Lung (tissue), 12 donors: ENCODE results near the gene CLDN16. TPM values are rescaled to one million over a fixed set of nuclear protein-coding genes. Genes with fewer than 3 reads are reported as not detected.

Source experiments
- ATAC-seq: fragments of 200-7000 bp; cut with Tn5 transposase; one replicate; pipeline ENCODE4 v1.9.1; 2020; ENCODE audit warnings: moderate number of reproducible peaks; ENCODE audit not compliant: insufficient read depth, low FRiP score
- DNase-seq, 3 donors: peaks; one replicate each; pipeline ENCODE4 v3.0.0-alpha.2; 2013 to 2017
- H3K27ac ChIP-seq, 2 donors: one replicate each; pipeline ENCODE4 v1.5.1; 2013; ENCODE audit warnings: mild to moderate bottlenecking in 2 of 2, moderate library complexity in 2 of 2, control low read depth in 1 of 2, inconsistent platforms in 1 of 2, low read depth in 1 of 2, low read length in 1 of 2
- H3K27me3 ChIP-seq, 3 donors: one replicate each; pipeline ENCODE4 v1.5.1; 2013; ENCODE audit warnings: low read length in 2 of 3; ENCODE audit not compliant: control insufficient read depth in 3 of 3, insufficient read depth in 3 of 3
- H3K36me3 ChIP-seq, 4 donors: one replicate each; pipeline ENCODE4 v1.5.1; 2013; ENCODE audit warnings: low read length in 4 of 4, mild to moderate bottlenecking in 1 of 4, moderate library complexity in 1 of 4; ENCODE audit not compliant: control insufficient read depth in 4 of 4, insufficient read depth in 4 of 4
- H3K4me1 ChIP-seq, 5 donors: one replicate each; pipeline ENCODE4 v1.5.1; 2013; ENCODE audit warnings: low read length in 5 of 5, mild to moderate bottlenecking in 2 of 5, moderate library complexity in 1 of 5; ENCODE audit not compliant: control insufficient read depth in 5 of 5, insufficient read depth in 5 of 5
- H3K4me3 ChIP-seq: one replicate; pipeline ENCODE4 v1.5.1; 2013; ENCODE audit warnings: mild to moderate bottlenecking, control low read depth, moderate library complexity
- H3K9ac ChIP-seq, 2 donors: one replicate each; pipeline ENCODE4 v1.5.1; 2013; ENCODE audit warnings: low read length in 2 of 2, control low read depth in 1 of 2; ENCODE audit not compliant: insufficient read depth in 1 of 2
- H3K9me3 ChIP-seq, 4 donors: one replicate each; pipeline ENCODE4 v1.5.1; 2013; ENCODE audit warnings: low read length in 3 of 4, mild to moderate bottlenecking in 1 of 4, moderate library complexity in 1 of 4; ENCODE audit not compliant: control insufficient read depth in 4 of 4, insufficient read depth in 3 of 4
- WGBS, 2 donors: extraction: QIAGEN DNeasy Blood & Tissue Kit; methylation state at CpG; one replicate each; pipeline ENCODE4 v1.1.7; 2013; 5-methylcytosine and 5-hydroxymethylcytosine counted together
- polyA plus RNA-seq, 2 donors: library from polyadenylated mRNA; stranded (reverse); fragments of 200-250 nt; gene quantifications; one replicate each; pipeline ENCODE4 v1.2.1, GENCODE V29; 2013
- total RNA-seq, 2 donors: library from RNA; depleted of rRNA in 1 of 2; stranded (reverse); fragments of >200 nt in 1 of 2; gene quantifications; one replicate each; pipeline ENCODE4 v1.2.1, GENCODE V29; 2014 to 2021
- TF ChIP-seq, protein P1 (sequence below): IDR thresholded peaks from 2 replicates; pipeline ENCODE4 v1.5.1; 2012; ENCODE audit warnings: mild to moderate bottlenecking; ENCODE audit errors: control extremely low read depth, extremely low read depth
- donor health status: control.
- donor health status: control.
- donor health status: Bipolar disorder and iron deficiency.
- donor health status: healthy.
- donor health status: DM: yes; HTN: yes; CAD: no.

Gene CLDN16
- total and polyA plus RNA-seq, 4 donors: 0.16 to 2.0 (median 0.45) TPM

DNA sequence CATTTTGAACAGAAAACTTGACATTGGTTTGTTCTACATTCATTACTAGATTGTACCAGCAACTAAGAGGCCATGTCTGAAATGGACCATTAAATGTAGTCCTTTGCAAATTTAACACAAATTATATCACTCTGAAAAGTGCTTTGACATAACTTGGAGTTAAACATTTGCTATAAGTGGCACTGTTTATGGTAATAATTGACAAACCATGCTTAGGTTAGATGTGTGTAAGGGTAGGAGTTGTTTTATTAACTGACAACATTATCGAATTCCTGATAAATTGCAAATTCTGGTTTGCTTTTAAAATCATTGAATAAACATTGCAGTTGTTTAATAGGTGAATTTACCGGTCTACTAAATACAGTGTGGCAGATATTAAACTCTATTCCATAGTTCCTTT lies 67.9 kb downstream of the CLDN16 start:
- TF ChIP-seq, protein P1, sequence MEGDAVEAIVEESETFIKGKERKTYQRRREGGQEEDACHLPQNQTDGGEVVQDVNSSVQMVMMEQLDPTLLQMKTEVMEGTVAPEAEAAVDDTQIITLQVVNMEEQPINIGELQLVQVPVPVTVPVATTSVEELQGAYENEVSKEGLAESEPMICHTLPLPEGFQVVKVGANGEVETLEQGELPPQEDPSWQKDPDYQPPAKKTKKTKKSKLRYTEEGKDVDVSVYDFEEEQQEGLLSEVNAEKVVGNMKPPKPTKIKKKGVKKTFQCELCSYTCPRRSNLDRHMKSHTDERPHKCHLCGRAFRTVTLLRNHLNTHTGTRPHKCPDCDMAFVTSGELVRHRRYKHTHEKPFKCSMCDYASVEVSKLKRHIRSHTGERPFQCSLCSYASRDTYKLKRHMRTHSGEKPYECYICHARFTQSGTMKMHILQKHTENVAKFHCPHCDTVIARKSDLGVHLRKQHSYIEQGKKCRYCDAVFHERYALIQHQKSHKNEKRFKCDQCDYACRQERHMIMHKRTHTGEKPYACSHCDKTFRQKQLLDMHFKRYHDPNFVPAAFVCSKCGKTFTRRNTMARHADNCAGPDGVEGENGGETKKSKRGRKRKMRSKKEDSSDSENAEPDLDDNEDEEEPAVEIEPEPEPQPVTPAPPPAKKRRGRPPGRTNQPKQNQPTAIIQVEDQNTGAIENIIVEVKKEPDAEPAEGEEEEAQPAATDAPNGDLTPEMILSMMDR: no peak
- no peaks in the 10 kb centered on the region for H3K27me3 ChIP-seq
- 82 to 85% methylated on average over 2 of the region's 2 CpGs for WGBS, 2 donors
- no peak overlapping the region for H3K9ac ChIP-seq
- no peak for DNase-seq
- H3K4me3 ChIP-seq: no peak overlapping the region
- H3K9me3 ChIP-seq: no peaks in the 10 kb centered on the region
- H3K4me1 ChIP-seq: no peaks in the 10 kb centered on the region
- no peak for ATAC-seq
- no peaks in the 10 kb centered on the region for H3K36me3 ChIP-seq
- no peak overlapping the region for H3K27ac ChIP-seq

DNA sequence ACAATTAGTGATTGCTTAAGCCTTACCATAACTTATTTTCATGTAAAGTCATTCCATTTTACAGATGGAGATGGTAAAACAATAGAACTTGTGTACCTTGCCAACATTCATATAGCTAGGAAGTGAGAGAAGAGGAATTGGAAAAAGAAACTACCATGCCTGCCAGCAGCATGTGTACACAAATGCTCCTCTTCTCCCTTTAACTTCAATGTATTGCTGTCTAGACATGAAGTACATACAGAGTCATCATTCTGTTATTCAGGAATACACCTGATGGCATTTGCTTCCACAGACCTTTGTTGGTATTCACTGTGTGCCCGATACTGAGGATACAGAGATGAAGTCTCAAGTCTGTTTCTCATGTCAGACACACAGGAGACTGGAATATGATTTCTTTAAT lies 68.8 kb downstream of the CLDN16 start:
- Histone ChIP-seq H3K9me3 (no peaks in the 10 kb centered on the region), H3K4me1 (no peaks in the 10 kb centered on the region), H3K36me3 (no peaks in the 10 kb centered on the region), H3K27ac (no peak overlapping the region), H3K27me3 (no peaks in the 10 kb centered on the region), H3K4me3 (no peak overlapping the region), H3K9ac (no peak overlapping the region)
- ATAC-seq: no peak
- WGBS, 2 donors: 89 to 98% methylated on average over 1 of the region's 1 CpG
- TF ChIP-seq, protein P1: no peak
- DNase-seq: no peak

DNA sequence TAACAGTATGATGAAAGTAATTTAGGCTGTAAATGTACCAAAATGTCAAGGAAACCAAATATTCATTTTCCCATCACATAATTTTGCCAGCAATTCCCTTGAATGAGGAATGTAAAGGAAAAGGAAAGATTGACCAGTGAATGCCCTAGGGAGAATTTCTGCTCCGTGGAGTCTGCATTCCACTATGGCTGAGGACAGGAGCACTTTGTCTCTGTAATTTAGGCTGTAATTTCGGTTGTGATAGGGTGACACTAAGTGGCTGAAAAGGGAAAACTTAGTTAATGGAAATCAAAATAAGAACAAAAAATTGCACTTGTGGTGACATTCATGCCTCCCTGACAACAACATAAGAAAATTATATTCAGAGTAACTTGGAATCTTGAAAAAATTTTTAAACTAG lies 70.1 kb downstream of the CLDN16 start:
- Histone ChIP-seq H3K4me1 (no peaks in the 10 kb centered on the region), H3K9ac (no peak overlapping the region), H3K9me3 (no peaks in the 10 kb centered on the region), H3K36me3 (no peaks in the 10 kb centered on the region), H3K27ac (no peak overlapping the region), H3K27me3 (no peaks in the 10 kb centered on the region), H3K4me3 (no peak overlapping the region)
- ATAC-seq: no peak
- WGBS, 2 donors: 38 to 43% methylated on average over 2 of the region's 2 CpGs
- TF ChIP-seq, protein P1: no peak
- no peak for DNase-seq

Other genes with a start within 250 kb of the CLDN16 start
- gene CLDN1, start 65.7 kb upstream of the CLDN16 start, total RNA-seq: 10 to 100 TPM in 1 of 2 donors, 1 to 10 TPM in 1; 7.1 to 29.8 TPM
- 10 to 100 TPM; 12.6 to 14.2 TPM for gene CLDN1, start 65.7 kb upstream of the CLDN16 start, polyA plus RNA-seq
- gene TMEM207, start 61.7 kb downstream of the CLDN16 start, total RNA-seq: not detected
- not detected for gene TMEM207, start 61.7 kb downstream of the CLDN16 start, polyA plus RNA-seq
- 10 to 100 TPM; 28.6 to 34.2 TPM for gene IL1RAP, start 125.9 kb downstream of the CLDN16 start, total RNA-seq
- gene IL1RAP, start 125.9 kb downstream of the CLDN16 start, polyA plus RNA-seq: 10 to 100 TPM in 1 of 2 donors, 1 to 10 TPM in 1; 3.2 to 24.9 TPM